ENCODE measurements around the gene TRERF1.

The TRERF1 gene

DNA sequence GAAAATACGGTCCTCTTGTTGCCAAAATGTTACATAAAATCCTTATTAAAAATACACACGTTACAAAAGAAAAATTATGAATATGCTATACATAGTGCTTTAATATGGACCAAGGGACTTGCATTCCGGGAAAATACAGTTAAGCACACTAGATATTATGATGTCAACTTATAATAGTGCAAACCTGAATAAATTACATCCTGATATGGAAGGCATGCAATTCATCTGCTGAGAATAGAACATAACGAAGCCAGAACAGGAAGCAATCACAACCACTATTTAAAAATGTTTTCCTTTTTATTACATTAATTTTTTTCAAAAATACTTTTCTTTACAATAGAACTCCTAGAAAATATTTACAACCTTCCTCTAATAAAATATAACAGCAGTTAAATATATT is 226.3 kb downstream of the TRERF1 start:
- Histone ChIP-seq H3K4me2 (ENCODE audit: low read length) (no peak overlapping the region), H3K36me3 (ENCODE audit: insufficient read depth, low read length) (no peaks in the 10 kb centered on the region), H2AFZ (ENCODE audit: low read length) (no peak overlapping the region), H3K9me2 (ENCODE audit: low read depth, low read length) (no peaks in the 10 kb centered on the region), H3K79me2 (ENCODE audit: insufficient read depth, low read length) (no peaks in the 10 kb centered on the region), H3K27me3 (ENCODE audit: insufficient read depth, low read length) (0 out of 2 replicates have a peak, but pooled peaks cover 4% of the 10 kb centered on the region), H3F3A (ENCODE audit: insufficient read depth, low read length) (no peaks in the 10 kb centered on the region), H3K4me3 (ENCODE audit: low read depth, low read length, poor library complexity, severe bottlenecking) (no peak overlapping the region), H3K9ac (ENCODE audit: low read length) (no peak overlapping the region), H4K20me1 (ENCODE audit: insufficient read depth, low read length) (no peaks in the 10 kb centered on the region), H3K4me1 (ENCODE audit: insufficient read depth, low read length, severe bottlenecking) (no peaks in the 10 kb centered on the region), H3K27ac (ENCODE audit: low read depth, low read length, poor library complexity, severe bottlenecking) (no peak overlapping the region), H3K9me3 (ENCODE audit: low read length) (no peaks in the 10 kb centered on the region)
- no peak for TF ChIP-seq EZH2 (IDR thresholded peaks at IDR 0.05; ENCODE audit: borderline replicate concordance, low read length)
- TF ChIP-seq, protein P1, sequence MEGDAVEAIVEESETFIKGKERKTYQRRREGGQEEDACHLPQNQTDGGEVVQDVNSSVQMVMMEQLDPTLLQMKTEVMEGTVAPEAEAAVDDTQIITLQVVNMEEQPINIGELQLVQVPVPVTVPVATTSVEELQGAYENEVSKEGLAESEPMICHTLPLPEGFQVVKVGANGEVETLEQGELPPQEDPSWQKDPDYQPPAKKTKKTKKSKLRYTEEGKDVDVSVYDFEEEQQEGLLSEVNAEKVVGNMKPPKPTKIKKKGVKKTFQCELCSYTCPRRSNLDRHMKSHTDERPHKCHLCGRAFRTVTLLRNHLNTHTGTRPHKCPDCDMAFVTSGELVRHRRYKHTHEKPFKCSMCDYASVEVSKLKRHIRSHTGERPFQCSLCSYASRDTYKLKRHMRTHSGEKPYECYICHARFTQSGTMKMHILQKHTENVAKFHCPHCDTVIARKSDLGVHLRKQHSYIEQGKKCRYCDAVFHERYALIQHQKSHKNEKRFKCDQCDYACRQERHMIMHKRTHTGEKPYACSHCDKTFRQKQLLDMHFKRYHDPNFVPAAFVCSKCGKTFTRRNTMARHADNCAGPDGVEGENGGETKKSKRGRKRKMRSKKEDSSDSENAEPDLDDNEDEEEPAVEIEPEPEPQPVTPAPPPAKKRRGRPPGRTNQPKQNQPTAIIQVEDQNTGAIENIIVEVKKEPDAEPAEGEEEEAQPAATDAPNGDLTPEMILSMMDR (IDR thresholded peaks at IDR 0.05; ENCODE audit: low read length), result no peak

DNA sequence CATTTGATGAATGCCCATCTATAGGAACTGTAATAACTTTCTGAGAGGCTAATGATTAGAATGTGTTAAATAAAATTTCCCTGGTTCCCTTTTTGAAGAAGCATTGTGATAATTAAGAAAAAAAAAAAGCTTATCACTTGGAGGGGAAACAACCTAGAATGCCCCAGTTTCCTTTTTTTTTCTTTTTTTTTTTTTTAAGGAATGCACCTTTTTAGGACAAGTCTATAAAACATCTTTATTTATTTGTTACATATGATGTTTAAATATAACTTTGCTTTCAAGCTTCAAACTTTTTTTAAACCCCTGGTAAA is 226.7 kb downstream of the TRERF1 start:
- H3K27me3 ChIP-seq (ENCODE audit: insufficient read depth, low read length), result 0 out of 2 replicates have a peak, but pooled peaks cover 4% of the 10 kb centered on the region

DNA sequence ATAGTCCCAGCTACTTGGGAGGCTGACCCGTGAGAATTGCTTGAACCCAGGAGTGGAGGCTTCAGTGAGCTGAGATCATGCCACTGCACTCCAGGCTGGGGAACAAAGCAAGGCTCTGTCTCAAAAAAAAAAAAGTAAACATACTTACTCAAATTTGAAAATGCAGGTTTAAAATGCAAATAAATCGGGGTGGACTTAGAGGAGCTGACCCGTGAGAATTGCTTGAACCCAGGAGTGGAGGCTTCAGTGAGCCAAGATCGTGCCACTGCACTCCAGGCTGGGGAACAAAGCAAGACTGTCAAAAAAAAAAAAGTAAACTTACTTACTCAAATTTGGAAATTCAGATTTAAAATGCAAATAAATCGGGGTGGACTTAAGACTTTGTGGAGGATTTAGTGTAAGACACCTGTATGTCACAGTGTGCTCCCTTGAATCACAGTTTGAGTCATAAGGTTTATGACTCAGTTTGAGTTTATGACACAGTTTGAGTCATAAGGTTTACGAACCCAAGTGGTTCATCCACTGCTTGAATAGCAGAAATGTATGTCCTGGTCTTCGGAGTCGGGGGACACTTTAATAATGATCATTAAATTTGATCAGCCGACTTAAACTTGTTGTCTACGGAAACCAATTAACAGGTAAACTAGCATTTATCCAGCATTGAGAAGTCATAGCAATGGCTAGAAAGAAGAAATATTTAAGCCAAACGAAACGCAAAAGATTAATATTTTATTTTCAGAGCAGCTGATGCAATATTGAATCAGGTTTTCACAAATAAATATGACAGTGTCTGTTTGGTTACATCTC is 227.3 kb downstream of the TRERF1 start:
- H3K9me2 ChIP-seq (ENCODE audit: low read depth, low read length), result no peaks in the 10 kb centered on the region
- H3K27me3 ChIP-seq (ENCODE audit: insufficient read depth, low read length), result 0 out of 2 replicates have a peak, but pooled peaks cover 4% of the 10 kb centered on the region
- H3K9me3 ChIP-seq (ENCODE audit: low read length), result no peaks in the 10 kb centered on the region
- H3K27ac ChIP-seq (ENCODE audit: low read depth, low read length, poor library complexity, severe bottlenecking), result no peak overlapping the region
- no peaks in the 10 kb centered on the region for H3K36me3 ChIP-seq (ENCODE audit: insufficient read depth, low read length)
- no peak overlapping the region for H3K9ac ChIP-seq (ENCODE audit: low read length)
- H4K20me1 ChIP-seq (ENCODE audit: insufficient read depth, low read length), result no peaks in the 10 kb centered on the region
- no peak for TF ChIP-seq EZH2 (IDR thresholded peaks at IDR 0.05; ENCODE audit: borderline replicate concordance, low read length)
- TF ChIP-seq, protein P1 (IDR thresholded peaks at IDR 0.05; ENCODE audit: low read length), result no peak
- no peaks in the 10 kb centered on the region for H3K79me2 ChIP-seq (ENCODE audit: insufficient read depth, low read length)
- H2AFZ ChIP-seq (ENCODE audit: low read length), result no peak overlapping the region
- no peaks in the 10 kb centered on the region for H3F3A ChIP-seq (ENCODE audit: insufficient read depth, low read length)
- H3K4me2 ChIP-seq (ENCODE audit: low read length), result no peak overlapping the region
- no peaks in the 10 kb centered on the region for H3K4me1 ChIP-seq (ENCODE audit: insufficient read depth, low read length, severe bottlenecking)
- no peak overlapping the region for H3K4me3 ChIP-seq (ENCODE audit: low read depth, low read length, poor library complexity, severe bottlenecking)

More for the DNA sequence above, 226.7 kb downstream of the TRERF1 start:
- no peaks in the 10 kb centered on the region for H3K9me3 ChIP-seq (ENCODE audit: low read length)
- no peak overlapping the region for H2AFZ ChIP-seq (ENCODE audit: low read length)
- H4K20me1 ChIP-seq (ENCODE audit: insufficient read depth, low read length), result no peaks in the 10 kb centered on the region
- H3K36me3 ChIP-seq (ENCODE audit: insufficient read depth, low read length), result no peaks in the 10 kb centered on the region
- H3K9me2 ChIP-seq (ENCODE audit: low read depth, low read length), result no peaks in the 10 kb centered on the region
- H3K79me2 ChIP-seq (ENCODE audit: insufficient read depth, low read length), result no peaks in the 10 kb centered on the region
- H3K27ac ChIP-seq (ENCODE audit: low read depth, low read length, poor library complexity, severe bottlenecking), result no peak overlapping the region
- H3K4me2 ChIP-seq (ENCODE audit: low read length), result no peak overlapping the region
- H3K4me1 ChIP-seq (ENCODE audit: insufficient read depth, low read length, severe bottlenecking), result no peaks in the 10 kb centered on the region
- TF ChIP-seq EZH2 (IDR thresholded peaks at IDR 0.05; ENCODE audit: borderline replicate concordance, low read length), result no peak
- TF ChIP-seq, protein P1 (IDR thresholded peaks at IDR 0.05; ENCODE audit: low read length), result no peak
- no peaks in the 10 kb centered on the region for H3F3A ChIP-seq (ENCODE audit: insufficient read depth, low read length)
- H3K9ac ChIP-seq (ENCODE audit: low read length), result no peak overlapping the region
- H3K4me3 ChIP-seq (ENCODE audit: low read depth, low read length, poor library complexity, severe bottlenecking), result no peak overlapping the region

All from OCI-LY1 (cell line).